GM12892 (cell line): ENCODE data around the gene RASL10B.

Experiments
- DNase-seq: peaks from one replicate; pipeline ENCODE4 v3.0.0; 2011; ENCODE audit not compliant: insufficient read length
- FAIRE-seq: peaks from 2 replicates; lab custom pipeline; 2011; peaks lifted over from hg19 to GRCh38; lab: Jason Lieb, UNC
- POLR2A ChIP-seq: IDR thresholded peaks from 2 replicates; pipeline ENCODE4 v1.6.1; 2011; ENCODE audit warnings: low read depth, low read length, control low read depth
- POLR2AphosphoS5 ChIP-seq: IDR thresholded peaks from 2 replicates; pipeline ENCODE4 v1.6.1; 2011; ENCODE audit warnings: low read depth, low read length, control low read depth
- TAF1 ChIP-seq: IDR thresholded peaks from 2 replicates; pipeline ENCODE4 v1.6.1; 2011; ENCODE audit warnings: low read depth, mild to moderate bottlenecking, control low read depth, low read length, borderline replicate concordance

The RASL10B gene

DNA sequence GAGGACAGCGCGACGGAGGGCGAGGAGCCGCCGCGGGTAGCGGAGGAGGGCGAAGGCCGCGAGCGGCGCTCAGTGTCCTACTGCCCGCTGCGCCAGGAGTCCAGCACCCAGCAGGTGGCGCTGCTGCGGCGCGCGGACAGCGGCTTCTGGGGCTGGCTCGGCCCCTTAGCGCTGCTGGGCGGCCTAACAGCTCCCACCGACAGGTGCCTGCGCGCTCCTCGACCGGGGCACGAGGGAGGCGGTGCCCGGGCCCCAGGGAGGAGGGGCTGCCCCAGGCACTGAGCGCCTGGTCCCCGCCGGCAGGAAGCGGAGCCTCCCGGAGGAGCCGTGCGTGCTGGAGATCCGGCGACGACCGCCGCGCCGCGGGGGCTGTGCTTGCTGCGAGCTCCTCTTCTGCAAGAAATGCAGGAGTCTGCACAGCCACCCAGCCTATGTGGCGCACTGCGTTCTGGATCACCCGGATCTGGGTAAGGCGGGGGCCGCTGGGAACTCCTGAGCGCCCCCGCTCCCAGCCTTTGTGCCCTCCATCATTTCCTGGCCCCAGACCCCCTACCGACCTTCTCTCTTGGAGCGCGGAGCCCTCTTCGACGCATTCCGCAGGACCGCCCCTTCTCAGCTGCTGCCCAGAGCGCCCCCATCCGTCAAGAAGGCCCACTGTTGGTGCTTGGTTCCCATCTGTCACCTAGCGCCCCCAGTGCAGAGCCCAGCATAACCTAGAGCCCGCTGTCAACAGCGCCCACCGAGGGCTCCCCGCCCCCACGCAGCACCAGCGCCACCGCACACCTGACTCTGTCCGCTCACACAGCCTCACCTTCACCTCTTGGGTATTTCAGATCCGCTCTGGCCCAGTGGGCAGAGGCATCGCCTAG, 32.9 kb downstream of the RASL10B start:
- DNase-seq: peak; percentile 99
- TF ChIP-seq POLR2A: no peak
- TF ChIP-seq TAF1: no peak
- TF ChIP-seq POLR2AphosphoS5: no peak
- FAIRE-seq: no peak

GRCh38 chr17:35765086-35765710, 33.8 kb downstream of the RASL10B start:
- FAIRE-seq (no peak), DNase-seq (no peak)
- no peak for TF ChIP-seq POLR2AphosphoS5
- TF ChIP-seq POLR2A: no peak
- no peak for TF ChIP-seq TAF1

DNA sequence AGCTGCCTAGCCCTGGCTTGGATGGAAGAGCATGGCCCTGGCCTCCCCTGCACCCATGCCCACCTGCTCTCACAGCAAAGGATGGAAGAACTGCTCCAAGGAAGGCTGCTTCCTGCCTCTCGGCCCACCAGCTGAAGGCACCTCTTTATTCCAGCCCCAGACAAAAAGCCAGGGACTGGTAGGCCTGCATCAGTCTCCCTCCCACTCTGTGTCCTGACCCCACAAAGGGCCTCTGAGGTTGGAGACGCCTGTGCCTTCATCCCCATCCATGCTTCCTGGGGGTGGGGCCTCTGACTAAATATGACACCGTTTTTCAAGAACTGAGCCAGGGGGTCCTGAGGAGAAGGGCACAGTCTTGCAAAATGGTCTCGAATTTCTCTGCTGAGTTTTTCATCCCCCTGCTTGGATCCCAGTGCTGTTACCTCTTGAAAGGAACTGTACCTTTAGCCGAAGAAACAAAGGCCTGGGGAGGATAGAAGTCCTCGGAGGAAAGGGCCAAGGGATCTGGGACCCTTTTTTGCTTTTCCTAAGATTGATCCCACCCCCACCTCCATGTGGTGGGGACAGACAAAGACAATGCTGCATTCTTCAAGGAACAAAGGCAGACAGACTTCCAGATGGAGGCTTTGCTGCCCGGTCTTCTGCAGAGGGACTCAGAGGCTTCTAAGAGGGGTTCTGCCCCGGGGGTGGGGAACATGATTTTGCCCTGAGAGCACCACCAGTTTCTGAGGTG, 34.5 kb downstream of the RASL10B start:
- TF ChIP-seq POLR2A (no peak), TAF1 (no peak), POLR2AphosphoS5 (no peak)
- no peak for FAIRE-seq

GRCh38 chr17:35766489-35766877, 35.0 kb downstream of the RASL10B start:
- TF ChIP-seq POLR2AphosphoS5 (no peak), TAF1 (no peak), POLR2A (no peak)
- DNase-seq (no peak), FAIRE-seq (no peak)

More for the DNA sequence above, 34.5 kb downstream of the RASL10B start:
- DNase-seq: no peak

GRCh38 chr17:35766903-35767510, 35.6 kb downstream of the RASL10B start:
- FAIRE-seq (no peak), DNase-seq (no peak)
- TF ChIP-seq POLR2AphosphoS5: no peak
- no peak for TF ChIP-seq TAF1
- no peak for TF ChIP-seq POLR2A

- FAIRE-seq: no peak
Measured at GRCh38 chr17:35768797-35769196, 37.4 kb downstream of the RASL10B start.

DNA sequence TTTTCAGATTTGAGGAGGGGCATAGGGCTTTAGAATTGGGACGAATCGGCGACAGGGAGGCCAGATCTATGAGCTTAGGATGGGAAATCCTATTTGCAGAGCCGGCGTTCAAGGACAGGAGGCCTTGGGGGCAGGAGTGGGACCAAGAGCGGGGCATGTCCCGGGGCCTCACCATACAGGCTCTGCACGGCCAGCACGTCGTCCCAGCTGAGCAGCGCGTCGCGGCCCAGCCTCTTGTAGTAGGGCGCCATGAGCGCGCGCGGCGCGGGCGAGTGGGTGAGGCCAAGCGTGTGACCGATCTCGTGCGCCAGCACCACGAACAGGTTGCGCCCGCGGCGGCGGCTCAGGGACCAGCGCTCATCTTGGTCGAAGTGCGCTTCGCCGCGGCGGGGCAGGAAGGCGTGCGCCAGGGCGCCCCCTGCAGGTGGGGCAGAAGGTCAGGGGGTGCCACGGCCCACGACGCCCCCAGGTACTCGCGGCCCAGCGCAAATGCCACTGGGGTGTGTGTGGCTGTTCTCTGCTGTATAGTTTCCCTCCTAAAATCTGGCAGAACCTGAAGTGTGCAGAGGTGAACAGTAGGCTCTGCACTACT, 38.6 kb downstream of the RASL10B start:
- DNase-seq (no peak), FAIRE-seq (no peak)
- TF ChIP-seq POLR2AphosphoS5: no peak

More at GRCh38 chr17:35768797-35769196, 37.4 kb downstream of the RASL10B start:
- DNase-seq: no peak
- TF ChIP-seq POLR2AphosphoS5 (no peak), POLR2A (no peak), TAF1 (no peak)

- DNase-seq (no peak), FAIRE-seq (no peak)
- TF ChIP-seq POLR2AphosphoS5 (no peak), POLR2A (no peak), TAF1 (no peak)
Measured at GRCh38 chr17:35773129-35773528, 41.7 kb downstream of the RASL10B start.

DNA sequence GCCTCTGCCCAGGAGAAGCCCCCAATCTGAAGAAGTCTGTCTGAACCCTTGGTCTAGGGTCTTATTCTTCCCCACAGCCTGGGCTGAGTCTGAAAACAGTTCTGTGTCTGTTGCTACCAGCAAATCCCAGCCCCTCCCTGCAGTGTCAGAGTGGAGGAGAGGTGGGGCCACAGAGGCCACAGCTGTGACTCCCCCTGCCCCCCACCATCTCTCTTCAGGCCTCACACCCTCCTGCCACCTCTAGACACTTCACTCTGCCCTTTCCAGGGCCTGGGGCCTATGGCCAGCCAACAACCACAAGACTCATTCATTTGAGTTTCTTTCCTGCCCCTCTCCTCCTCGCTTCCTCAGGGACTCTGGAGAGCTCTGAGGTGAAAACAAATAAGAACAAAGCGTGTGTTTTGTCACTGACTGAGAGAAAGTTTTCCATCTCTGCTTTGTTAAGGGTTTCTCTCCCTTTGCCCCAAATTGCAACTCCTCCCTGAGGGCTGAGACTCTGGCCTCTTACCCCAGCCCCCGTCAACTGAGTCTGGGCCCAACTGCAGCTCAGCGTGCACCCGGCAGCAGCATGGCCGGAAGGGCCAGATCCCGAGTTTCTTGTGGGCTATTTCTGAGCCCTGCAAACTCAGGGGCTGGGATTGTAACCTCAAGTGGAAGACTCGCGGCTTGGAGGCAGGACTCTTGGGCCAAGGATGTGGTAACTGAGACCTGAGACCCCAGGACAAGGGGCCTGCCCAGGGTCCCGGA, 42.4 kb downstream of the RASL10B start:
- TF ChIP-seq POLR2AphosphoS5 (no peak), POLR2A (no peak), TAF1 (no peak)
- DNase-seq (no peak), FAIRE-seq (no peak)

DNA sequence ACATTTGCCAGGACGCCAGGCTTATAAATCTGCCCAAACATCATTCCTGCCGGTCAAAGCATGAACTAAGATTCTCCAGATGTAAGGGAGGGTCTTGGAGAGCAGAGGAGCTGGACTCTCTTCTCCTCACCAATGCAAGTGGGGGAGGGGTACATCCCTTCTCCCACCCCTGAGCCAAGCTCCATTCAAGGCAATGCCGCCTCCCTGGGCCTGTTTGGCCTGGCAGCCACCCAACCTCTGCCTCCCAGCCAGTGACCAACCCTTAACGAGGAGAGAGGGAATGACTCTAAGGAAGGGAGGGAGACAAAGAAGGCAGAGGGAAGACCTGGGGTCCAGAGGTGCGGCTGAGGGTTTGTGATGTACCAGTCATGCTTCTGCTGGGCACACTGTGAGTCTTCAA, 43.1 kb downstream of the RASL10B start:
- FAIRE-seq: no peak
- DNase-seq: no peak
- TF ChIP-seq TAF1 (no peak), POLR2AphosphoS5 (no peak), POLR2A (no peak)

GRCh38 chr17:35775039-35775438, 43.6 kb downstream of the RASL10B start:
- DNase-seq (no peak), FAIRE-seq (no peak)
- TF ChIP-seq TAF1 (no peak), POLR2AphosphoS5 (no peak), POLR2A (no peak)
